Spleen (tissue), 11 donors: ENCODE results near the gene FAM185A. TPM values are rescaled to one million over a fixed set of nuclear protein-coding genes. Genes with fewer than 3 reads are reported as not detected.

ENCODE experiments used
- DNase-seq: peaks from one replicate; pipeline ENCODE4 v3.0.0-alpha.2; 2020
- H3K27ac ChIP-seq, 8 donors: fragments of 200-600 bp; sonication (generic) in 7 of 8; 1 replicate in 4 of 8; 2 replicates in 4 of 8; pipeline versions ENCODE4 v1.5.0 to v1.8.0; 2016 to 2021; ENCODE audit warnings: inconsistent platforms in 4 of 8, mild to moderate bottlenecking in 4 of 8, moderate library complexity in 1 of 8
- H3K27me3 ChIP-seq, 7 donors: fragments of 200-600 bp; sonication (generic) in 6 of 7; replicated peaks in 1 of 7; 1 replicate in 4 of 7; 2 replicates in 3 of 7; pipeline versions ENCODE4 v1.5.0 to v1.8.0; 2016 to 2021; ENCODE audit warnings: inconsistent platforms in 3 of 7, mild to moderate bottlenecking in 1 of 7
- H3K36me3 ChIP-seq, 6 donors: fragments of 200-600 bp; sonication (generic) in 5 of 6; 1 replicate in 4 of 6; 2 replicates in 2 of 6; pipeline versions ENCODE4 v1.5.0 to v1.8.0; 2016 to 2021; ENCODE audit warnings: inconsistent platforms in 2 of 6
- H3K4me1 ChIP-seq, 6 donors: fragments of 200-600 bp; sonication (generic) in 5 of 6; 1 replicate in 3 of 6; 2 replicates in 3 of 6; pipeline versions ENCODE4 v1.5.0 to v1.8.0; 2016 to 2021; ENCODE audit warnings: inconsistent platforms in 3 of 6
- H3K4me3 ChIP-seq, 8 donors: fragments of 200-600 bp; sonication (generic) in 7 of 8; 1 replicate in 4 of 8; 2 replicates in 4 of 8; pipeline versions ENCODE4 v1.5.0 to v1.8.0; 2016 to 2021; ENCODE audit warnings: inconsistent platforms in 4 of 8, mild to moderate bottlenecking in 4 of 8, moderate library complexity in 2 of 8
- H3K9me3 ChIP-seq, 8 donors: fragments of 200-600 bp; sonication (generic) in 7 of 8; 1 replicate in 4 of 8; 2 replicates in 4 of 8; pipeline versions ENCODE4 v1.5.0 to v1.8.0; 2016 to 2021; ENCODE audit warnings: inconsistent platforms in 4 of 8
- CTCF ChIP-seq, 11 experiments: fragments of 200-600 bp in 7 of 11; fragments of 450-650 bp in 4 of 11; sonication (generic) in 4 of 11; IDR thresholded peaks in 8 of 11; conservative IDR thresholded peaks in 3 of 11; 1 replicate in 7 of 11; 2 replicates in 4 of 11; pipeline versions ENCODE4 v1.4.0 to v1.8.0; 2016 to 2021; ENCODE audit warnings: antibody characterized with exemption in 11 of 11, inconsistent platforms in 4 of 11, mild to moderate bottlenecking in 1 of 11
- POLR2A ChIP-seq, 3 donors: fragments of 450-650 bp; IDR thresholded peaks; one replicate each; pipeline ENCODE4 v1.5.1; 2017; ENCODE audit warnings: antibody characterized with exemption in 3 of 3, mild to moderate bottlenecking in 1 of 3
- POLR2AphosphoS5 ChIP-seq, 3 donors: sonication (generic); formaldehyde crosslinking; IDR thresholded peaks; one replicate each; pipeline ENCODE4 v1.5.1; 2017; ENCODE audit warnings: antibody characterized with exemption in 3 of 3
- WGBS, 5 donors: extraction: QIAGEN DNeasy Blood & Tissue Kit in 3 of 5; methylation state at CpG; one replicate each; pipeline versions ENCODE4 v1.1.5 to v1.1.7; 2013 to 2018; 5-methylcytosine and 5-hydroxymethylcytosine counted together
- intact Hi-C: fragments of 100-400 bp; cut with DNase I; formaldehyde crosslinking; loops from one replicate; pipeline ENCODE4 v1.15.0; 2023; ENCODE audit warnings: low total_unique reads
- polyA plus RNA-seq, 3 donors: library from polyadenylated mRNA; stranded (reverse); fragments of 200-250 nt; gene quantifications; one replicate each; pipeline ENCODE4 v1.2.1, GENCODE V29; 2013
- total RNA-seq, 7 donors: library from RNA; depleted of rRNA in 3 of 7; stranded (reverse); fragments of >200 nt in 3 of 7; fragmentation: NEBNext Ultra II Directional in 4 of 7; extraction: Animal tissue kit (Norgen Biotek cat#: 25700) in 4 of 7; gene quantifications; one replicate each; pipeline versions ENCODE4 v1.1.0 to v1.2.1, GENCODE V29; 2016 to 2021
- donor health status: healthy with polysubstance abuse.
- donor health status: DM: no; HTN: no; CAD: no; lungs with moderate emphysema.
- donor health status: DM: no; HTN: no; CAD: no.
- donor health status: Bipolar disorder and iron deficiency.
- donor health status: healthy.
- donor health status: DM: no; HTN: no; CAD: no.
- donor health status: DM: yes; HTN: yes; CAD: no.

Gene FAM185A
- total and polyA plus RNA-seq, 10 donors, result 3.1 to 22.4 (median 10.6) TPM

- H3K9me3 ChIP-seq, result no peaks in the 10 kb centered on the region
- no peak overlapping the region for H3K4me3 ChIP-seq
- 79 to 94% (median 90%) methylated on average over 1 of the region's 1 CpG for WGBS, 5 donors
- peak overlapping the region in 2 of 8 donors; percentile 13 to 44 for H3K27ac ChIP-seq
- H3K36me3 ChIP-seq, result peaks cover 0 to 21% (median 0%) of the 10 kb centered on the region in 6 donors
- H3K4me1 ChIP-seq, result peaks cover 0 to 3% (median 0%) of the 10 kb centered on the region in 6 donors
- no peak for DNase-seq
- intact Hi-C loops, result no loop called here
- TF ChIP-seq CTCF (IDR thresholded peaks at IDR 0.05 in 8 of 11, conservative IDR thresholded peaks at IDR 0.05 in 3 of 11), result no peak
- TF ChIP-seq POLR2AphosphoS5 (IDR thresholded peaks at IDR 0.05), result no peak
- no peak for TF ChIP-seq POLR2A (IDR thresholded peaks at IDR 0.05)
- no peaks in the 10 kb centered on the region for H3K27me3 ChIP-seq
These were observed 83.9 kb downstream of the FAM185A start for GRCh38 chr7:102832674-102833073.

DNA sequence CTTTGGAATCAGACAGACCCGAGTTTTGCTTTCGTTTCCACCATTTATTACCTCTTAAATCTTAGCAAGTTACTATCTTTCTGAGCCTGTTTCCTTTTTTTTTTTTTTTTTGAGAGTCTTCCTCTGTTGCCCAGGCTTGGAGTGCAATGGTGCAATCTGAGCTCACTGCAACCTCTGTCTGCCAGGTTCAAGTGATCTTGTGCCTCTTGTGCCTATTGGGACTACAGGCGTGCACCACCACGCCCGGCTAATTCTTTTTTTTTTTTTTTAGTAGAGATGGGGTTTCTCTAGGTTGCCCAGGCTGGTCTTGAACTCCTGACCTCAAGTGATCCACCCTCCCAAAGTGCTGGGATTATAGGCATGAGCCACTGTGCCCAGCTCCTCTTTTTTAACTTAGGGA is 84.5 kb downstream of the FAM185A start:
- Histone ChIP-seq H3K4me1 (peaks cover 0 to 3% (median 0%) of the 10 kb centered on the region in 6 donors), H3K9me3 (no peaks in the 10 kb centered on the region), H3K4me3 (no peak overlapping the region), H3K27ac (peak overlapping the region in 3 of 8 donors; percentile 17 to 44 (median 26)), H3K36me3 (peaks cover 0 to 21% (median 0%) of the 10 kb centered on the region in 6 donors), H3K27me3 (no peaks in the 10 kb centered on the region)
- DNase-seq, result no peak
- no peak for TF ChIP-seq CTCF (IDR thresholded peaks at IDR 0.05 in 8 of 11, conservative IDR thresholded peaks at IDR 0.05 in 3 of 11)
- no peak for TF ChIP-seq POLR2AphosphoS5 (IDR thresholded peaks at IDR 0.05)
- WGBS, 5 donors, result 70 to 79% (median 78%) methylated on average over 5 of the region's 5 CpGs
- intact Hi-C loops, result no loop called here

DNA sequence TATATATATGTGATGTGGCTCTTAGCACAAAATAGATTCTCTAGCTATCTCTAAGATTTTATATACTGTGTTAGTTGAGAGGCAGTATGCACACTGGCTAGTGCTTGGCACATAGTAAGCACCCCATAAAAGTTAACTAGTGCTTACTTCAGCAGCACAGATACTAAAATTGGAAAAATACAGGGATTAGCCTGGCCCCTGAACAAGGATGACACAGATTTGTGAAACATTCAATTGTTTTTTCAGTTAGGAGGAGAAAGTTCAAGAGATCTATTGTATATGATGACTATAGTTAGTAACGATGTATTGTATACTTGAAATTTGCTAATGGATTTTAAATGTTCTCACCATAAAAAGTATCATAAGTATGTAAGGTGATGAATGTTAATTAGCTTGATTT is 85.7 kb downstream of the FAM185A start:
- peaks cover 0 to 12% (median 0%) of the 10 kb centered on the region in 6 donors for H3K36me3 ChIP-seq
- intact Hi-C loops, result no loop called here
- H3K4me3 ChIP-seq, result no peak overlapping the region
- peaks cover 0 to 3% (median 0%) of the 10 kb centered on the region in 6 donors for H3K4me1 ChIP-seq
- no peak for DNase-seq
- H3K9me3 ChIP-seq, result no peaks in the 10 kb centered on the region
- H3K27me3 ChIP-seq, result no peaks in the 10 kb centered on the region
- TF ChIP-seq POLR2A (IDR thresholded peaks at IDR 0.05), result no peak
- no peak for TF ChIP-seq CTCF (IDR thresholded peaks at IDR 0.05 in 8 of 11, conservative IDR thresholded peaks at IDR 0.05 in 3 of 11)
- no peak for TF ChIP-seq POLR2AphosphoS5 (IDR thresholded peaks at IDR 0.05)
- WGBS, 5 donors, result 90 to 96% (median 92%) methylated on average over 1 of the region's 1 CpG
- H3K27ac ChIP-seq, result no peak overlapping the region

- Histone ChIP-seq H3K9me3 (no peaks in the 10 kb centered on the region), H3K27ac (no peak overlapping the region), H3K27me3 (no peaks in the 10 kb centered on the region), H3K36me3 (peaks cover 0 to 6% (median 0%) of the 10 kb centered on the region in 6 donors), H3K4me3 (no peak overlapping the region), H3K4me1 (peaks cover 0 to 3% (median 0%) of the 10 kb centered on the region in 6 donors)
- no peak for TF ChIP-seq CTCF (IDR thresholded peaks at IDR 0.05 in 8 of 11, conservative IDR thresholded peaks at IDR 0.05 in 3 of 11)
- no peak for TF ChIP-seq POLR2A (IDR thresholded peaks at IDR 0.05)
- TF ChIP-seq POLR2AphosphoS5 (IDR thresholded peaks at IDR 0.05), result no peak
- WGBS, 5 donors, result 53 to 71% (median 68%) methylated on average over 1 of the region's 1 CpG
- no peak for DNase-seq
- intact Hi-C loops, result no loop called here
These were observed 86.2 kb downstream of the FAM185A start for GRCh38 chr7:102834999-102835398.
